SU-DHL-6 (cell line): ENCODE measurements around the gene ZSWIM4.

Experiments used
- H2AFZ ChIP-seq: fragments of 200-600 bp; sonication (generic); 2 replicates; pipeline ENCODE4 v1.6.1; 2014; ENCODE audit warnings: low read depth, mild to moderate bottlenecking, moderate library complexity, mixed read lengths, antibody characterized with exemption, low read length; ENCODE audit not compliant: severe bottlenecking
- H3F3A ChIP-seq: fragments of 200-600 bp; shearing (Covaris generic); 2 replicates; pipeline ENCODE4 v1.6.0; 2016; ENCODE audit warnings: antibody characterized with exemption, mild to moderate bottlenecking; ENCODE audit not compliant: insufficient read depth
- H3K27ac ChIP-seq: fragments of 200-600 bp; sonication (generic); 2 replicates; pipeline ENCODE4 v1.5.1; 2016; ENCODE audit warnings: low read depth, mild to moderate bottlenecking, low read length, moderate library complexity, mixed read lengths
- H3K27me3 ChIP-seq: fragments of 200-600 bp; sonication (generic), shearing (Covaris generic); 2 replicates; pipeline ENCODE4 v1.6.0; 2014; ENCODE audit warnings: mild to moderate bottlenecking, low read length
- H3K36me3 ChIP-seq: fragments of 200-600 bp; sonication (generic); 2 replicates; pipeline ENCODE4 v1.6.1; 2014; ENCODE audit warnings: mild to moderate bottlenecking, low read length, mixed read lengths
- H3K4me2 ChIP-seq: fragments of 300-600, 200-600 bp; shearing (Covaris generic), sonication (generic); 2 replicates; pipeline ENCODE4 v1.6.0; 2014; ENCODE audit warnings: low read length, low read depth, mild to moderate bottlenecking; ENCODE audit not compliant: poor library complexity, severe bottlenecking
- H3K4me3 ChIP-seq: fragments of 200-600 bp; sonication (generic); 2 replicates; pipeline ENCODE4 v1.5.1; 2014; ENCODE audit warnings: antibody characterized with exemption, low read length, mild to moderate bottlenecking, mixed read lengths; ENCODE audit not compliant: insufficient read depth, poor library complexity, severe bottlenecking
- H3K79me2 ChIP-seq: fragments of 200-600 bp; sonication (generic); 2 replicates; pipeline ENCODE4 v1.6.1; 2014; ENCODE audit warnings: mild to moderate bottlenecking, low read length, moderate library complexity; ENCODE audit not compliant: insufficient read depth
- H3K9ac ChIP-seq: fragments of 200-600 bp; sonication (generic); 2 replicates; pipeline ENCODE4 v1.7.0; 2014; ENCODE audit warnings: mild to moderate bottlenecking, low read length
- H3K9me2 ChIP-seq: fragments of 200-600 bp; sonication (generic); replicated peaks from 2 replicates; pipeline ENCODE4 v1.6.1; 2014; ENCODE audit warnings: low read length; ENCODE audit not compliant: insufficient read depth
- H3K9me3 ChIP-seq: fragments of 200-600 bp; sonication (generic); 2 replicates; pipeline ENCODE4 v1.6.1; 2014; ENCODE audit warnings: low read length, mixed read lengths; ENCODE audit not compliant: insufficient read depth
- H4K20me1 ChIP-seq: fragments of 200-600 bp; sonication (generic); 2 replicates; pipeline ENCODE4 v1.6.1; 2014; ENCODE audit warnings: low read depth, mild to moderate bottlenecking, antibody characterized with exemption, low read length, moderate library complexity, mixed read lengths
- EZH2phosphoT487 ChIP-seq: fragments of 200-600 bp; sonication (generic), shearing (Covaris generic); conservative IDR thresholded peaks from 2 replicates; pipeline ENCODE4 v1.6.1; 2018; ENCODE audit warnings: mild to moderate bottlenecking, antibody characterized with exemption, low read length, moderate library complexity, mixed read lengths
- TF ChIP-seq, protein P1 (sequence below): fragments of 200-600 bp; sonication (generic); IDR thresholded peaks from one replicate; pipeline ENCODE4 v1.5.1; 2017; ENCODE audit warnings: antibody characterized with exemption, mild to moderate bottlenecking, low read length, moderate library complexity; ENCODE audit not compliant: insufficient read depth, poor library complexity, severe bottlenecking

Gene ZSWIM4

DNA sequence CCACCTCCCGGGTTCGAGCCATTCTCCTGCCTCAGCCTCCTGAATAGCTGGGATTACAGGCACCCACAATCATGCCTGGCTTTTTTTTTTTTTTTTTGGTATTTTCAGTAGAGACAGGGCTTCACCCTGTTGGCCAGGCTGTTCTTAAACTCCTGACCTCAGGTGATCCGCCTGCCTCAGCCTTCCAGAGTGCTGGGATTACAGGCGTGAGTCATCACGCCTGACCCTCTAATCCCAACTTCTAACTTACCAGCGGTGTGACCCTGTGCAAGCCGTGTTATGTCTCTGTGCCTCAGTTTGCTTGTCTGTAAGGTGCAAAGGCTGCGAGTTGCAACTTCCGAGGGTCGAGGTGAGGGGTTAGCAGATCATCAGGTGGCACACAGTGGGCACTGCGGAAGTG is 17.3 kb downstream of the ZSWIM4 start:
- H3K4me3 ChIP-seq, result no peak overlapping the region
- H3K9ac ChIP-seq, result no peak overlapping the region
- H3K9me2 ChIP-seq, result no peaks in the 10 kb centered on the region
- H3K9me3 ChIP-seq, result no peaks in the 10 kb centered on the region
- no peaks in the 10 kb centered on the region for H3K36me3 ChIP-seq
- H4K20me1 ChIP-seq, result no peaks in the 10 kb centered on the region
- no peak overlapping the region for H3K27ac ChIP-seq
- H2AFZ ChIP-seq, result no peak overlapping the region
- H3F3A ChIP-seq, result no peaks in the 10 kb centered on the region
- no peaks in the 10 kb centered on the region for H3K79me2 ChIP-seq
- no peaks in the 10 kb centered on the region for H3K27me3 ChIP-seq
- no peak for TF ChIP-seq EZH2phosphoT487
- TF ChIP-seq, protein P1, sequence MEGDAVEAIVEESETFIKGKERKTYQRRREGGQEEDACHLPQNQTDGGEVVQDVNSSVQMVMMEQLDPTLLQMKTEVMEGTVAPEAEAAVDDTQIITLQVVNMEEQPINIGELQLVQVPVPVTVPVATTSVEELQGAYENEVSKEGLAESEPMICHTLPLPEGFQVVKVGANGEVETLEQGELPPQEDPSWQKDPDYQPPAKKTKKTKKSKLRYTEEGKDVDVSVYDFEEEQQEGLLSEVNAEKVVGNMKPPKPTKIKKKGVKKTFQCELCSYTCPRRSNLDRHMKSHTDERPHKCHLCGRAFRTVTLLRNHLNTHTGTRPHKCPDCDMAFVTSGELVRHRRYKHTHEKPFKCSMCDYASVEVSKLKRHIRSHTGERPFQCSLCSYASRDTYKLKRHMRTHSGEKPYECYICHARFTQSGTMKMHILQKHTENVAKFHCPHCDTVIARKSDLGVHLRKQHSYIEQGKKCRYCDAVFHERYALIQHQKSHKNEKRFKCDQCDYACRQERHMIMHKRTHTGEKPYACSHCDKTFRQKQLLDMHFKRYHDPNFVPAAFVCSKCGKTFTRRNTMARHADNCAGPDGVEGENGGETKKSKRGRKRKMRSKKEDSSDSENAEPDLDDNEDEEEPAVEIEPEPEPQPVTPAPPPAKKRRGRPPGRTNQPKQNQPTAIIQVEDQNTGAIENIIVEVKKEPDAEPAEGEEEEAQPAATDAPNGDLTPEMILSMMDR, result no peak
- no peak overlapping the region for H3K4me2 ChIP-seq

DNA sequence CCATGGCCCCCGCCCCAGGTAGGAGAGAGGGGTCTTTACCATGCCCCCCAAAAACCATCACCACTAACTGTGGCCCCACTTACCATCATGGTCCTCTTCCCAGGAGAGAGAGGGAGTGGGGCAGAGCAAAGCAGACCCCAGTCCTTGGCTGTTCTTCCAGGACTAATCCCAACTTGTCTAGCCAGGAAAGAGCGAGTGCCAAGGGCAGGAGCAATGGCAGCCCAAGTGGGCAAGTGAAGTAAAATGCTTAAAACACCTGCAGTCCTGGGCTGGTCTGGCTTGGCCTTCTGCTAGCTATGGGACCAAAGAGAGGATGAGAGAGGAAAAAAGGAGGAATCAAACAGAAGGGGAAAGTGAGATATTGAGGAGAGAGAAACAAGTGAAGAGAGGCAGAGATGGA is 17.9 kb downstream of the ZSWIM4 start:
- Histone ChIP-seq H3K36me3 (no peaks in the 10 kb centered on the region), H3F3A (no peaks in the 10 kb centered on the region), H3K9me2 (no peaks in the 10 kb centered on the region), H3K27ac (no peak overlapping the region), H3K79me2 (no peaks in the 10 kb centered on the region), H3K9me3 (no peaks in the 10 kb centered on the region), H2AFZ (no peak overlapping the region), H3K9ac (no peak overlapping the region), H3K4me2 (no peak overlapping the region), H3K27me3 (no peaks in the 10 kb centered on the region), H4K20me1 (no peaks in the 10 kb centered on the region), H3K4me3 (no peak overlapping the region)
- TF ChIP-seq, protein P1, result no peak
- TF ChIP-seq EZH2phosphoT487, result no peak

DNA sequence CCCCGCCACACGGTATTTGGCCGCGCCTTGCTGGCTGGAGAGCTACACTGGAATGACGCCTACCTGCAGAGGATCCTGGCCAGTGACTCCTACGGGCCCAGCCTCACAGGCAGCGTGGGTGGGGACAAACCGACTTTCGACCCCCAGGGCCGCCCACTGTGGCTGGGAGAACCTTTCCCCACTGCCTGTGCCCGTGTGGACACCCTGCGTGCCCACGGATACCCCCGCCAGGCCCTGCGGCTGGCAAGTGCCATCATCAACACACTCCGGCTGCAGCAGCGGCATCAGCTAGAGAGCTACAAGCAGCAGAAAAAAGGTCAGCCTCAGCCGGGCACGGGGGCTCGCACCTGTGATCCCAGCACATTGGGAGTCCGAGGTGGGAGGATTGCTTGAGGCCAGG is 19.3 kb downstream of the ZSWIM4 start:
- H3K27ac ChIP-seq, result no peak overlapping the region
- H2AFZ ChIP-seq, result no peak overlapping the region
- no peaks in the 10 kb centered on the region for H3K9me2 ChIP-seq
- TF ChIP-seq, protein P1, result no peak
- TF ChIP-seq EZH2phosphoT487, result no peak
- H3K79me2 ChIP-seq, result no peaks in the 10 kb centered on the region
- no peaks in the 10 kb centered on the region for H3K27me3 ChIP-seq
- H3K4me3 ChIP-seq, result no peak overlapping the region
- H3K9ac ChIP-seq, result no peak overlapping the region
- no peaks in the 10 kb centered on the region for H4K20me1 ChIP-seq
- H3K36me3 ChIP-seq, result no peaks in the 10 kb centered on the region
- no peak overlapping the region for H3K4me2 ChIP-seq
- no peaks in the 10 kb centered on the region for H3K9me3 ChIP-seq
- H3F3A ChIP-seq, result no peaks in the 10 kb centered on the region
